HepG2 (cell line): ENCODE results near the gene NUP88. TPM values are rescaled to one million over a fixed set of nuclear protein-coding genes. Genes with fewer than 3 reads are reported as not detected.
A peak's percentile ranks its signal among the peaks of the same experiment; 100 is the strongest.

ENCODE experiments used
- CBFB ChIP-seq: sonication (generic); formaldehyde crosslinking; IDR thresholded peaks from 2 replicates; pipeline ENCODE4 v1.4.0; 2020; ENCODE audit warnings: missing genetic modification reagents
- CHD4 ChIP-seq: fragments of 200-600 bp; sonication (generic); IDR thresholded peaks from 2 replicates; pipeline ENCODE4 v1.7.0; 2017; ENCODE audit warnings: mild to moderate bottlenecking, low read length, borderline replicate concordance
- CREB1 ChIP-seq, 2 experiments: fragments of 450-650 bp in 1 of 2; IDR thresholded peaks; 2 replicates each; pipeline ENCODE4 v1.6.1; 2016 to 2017; ENCODE audit warnings: control low read depth in 1 of 2, mild to moderate bottlenecking in 1 of 2, missing compliant biosample characterization in 1 of 2, missing genetic modification characterization in 1 of 2
- E2F1 ChIP-seq: sonication (generic); formaldehyde crosslinking; IDR thresholded peaks from 2 replicates; pipeline ENCODE4 v1.5.0; 2020; ENCODE audit warnings: missing genetic modification reagents
- ERF ChIP-seq: IDR thresholded peaks from 2 replicates; pipeline ENCODE4 v1.6.1; 2018; ENCODE audit warnings: missing biosample characterization, missing genetic modification reagents
- FLYWCH1 ChIP-seq: sonication (generic); formaldehyde crosslinking; IDR thresholded peaks from 2 replicates; pipeline ENCODE4 v1.8.1; 2023; ENCODE audit warnings: mild to moderate bottlenecking, missing genetic modification reagents
- FOSL1 ChIP-seq: sonication (generic); formaldehyde crosslinking; IDR thresholded peaks from 2 replicates; pipeline ENCODE4 v1.9.0; 2021; ENCODE audit warnings: missing genetic modification reagents, borderline replicate concordance
- GPBP1L1 ChIP-seq: sonication (generic); formaldehyde crosslinking; IDR thresholded peaks from 2 replicates; pipeline ENCODE4 v1.5.0; 2020; ENCODE audit warnings: mild to moderate bottlenecking, missing genetic modification reagents
- HIVEP1 ChIP-seq: sonication (generic); formaldehyde crosslinking; IDR thresholded peaks from 2 replicates; pipeline ENCODE4 v1.4.0; 2020; ENCODE audit warnings: mild to moderate bottlenecking, missing genetic modification reagents
- HNF4A ChIP-seq: sonication (generic); formaldehyde crosslinking; IDR thresholded peaks from 2 replicates; pipeline ENCODE4 v1.4.0; 2020; ENCODE audit warnings: missing genetic modification reagents
- HOXA3 ChIP-seq: sonication (generic); formaldehyde crosslinking; IDR thresholded peaks from 2 replicates; pipeline ENCODE4 v1.5.0; 2020; ENCODE audit warnings: missing genetic modification reagents
- KAT7 ChIP-seq: IDR thresholded peaks from 2 replicates; pipeline ENCODE4 v1.6.1; 2018; ENCODE audit warnings: borderline replicate concordance, missing compliant biosample characterization
- MAZ ChIP-seq, 2 experiments: sonication (generic) in 1 of 2; formaldehyde crosslinking in 1 of 2; IDR thresholded peaks; 2 replicates each; pipeline versions ENCODE4 v1.5.0 to v1.6.1; 2012 to 2020; ENCODE audit warnings: low read depth in 2 of 2, mild to moderate bottlenecking in 2 of 2, borderline replicate concordance in 1 of 2, improper control_type of control experiment in 1 of 2, low read length in 1 of 2, missing genetic modification reagents in 1 of 2, moderate library complexity in 1 of 2
- RXRA ChIP-seq: sonication (generic); formaldehyde crosslinking; IDR thresholded peaks from 2 replicates; pipeline ENCODE4 v1.5.1; 2020; ENCODE audit warnings: missing genetic modification reagents
- TP53 ChIP-seq: sonication (generic); formaldehyde crosslinking; conservative IDR thresholded peaks from 2 replicates; pipeline ENCODE4 v1.4.0; 2020; ENCODE audit warnings: missing genetic modification reagents
- ZBTB20 ChIP-seq: sonication (generic); formaldehyde crosslinking; IDR thresholded peaks from 2 replicates; pipeline ENCODE4 v1.8.1; 2023; ENCODE audit warnings: missing genetic modification reagents, low read depth, mild to moderate bottlenecking, borderline replicate concordance
- ZBTB21 ChIP-seq: sonication (generic); formaldehyde crosslinking; IDR thresholded peaks from 2 replicates; pipeline ENCODE4 v1.4.0; 2020; ENCODE audit warnings: missing genetic modification reagents
- ZBTB34 ChIP-seq: sonication (generic); formaldehyde crosslinking; IDR thresholded peaks from 2 replicates; pipeline ENCODE4 v1.8.0; 2022; ENCODE audit warnings: mild to moderate bottlenecking, missing genetic modification reagents
- ZBTB7A ChIP-seq: sonication (generic); formaldehyde crosslinking; IDR thresholded peaks from 2 replicates; pipeline ENCODE4 v1.8.0; 2022; ENCODE audit warnings: mild to moderate bottlenecking, missing genetic modification reagents
- ZNF264 ChIP-seq: sonication (generic); formaldehyde crosslinking; IDR thresholded peaks from 2 replicates; pipeline ENCODE4 v1.4.0; 2020; ENCODE audit warnings: missing genetic modification reagents
- ZNF503 ChIP-seq: sonication (generic); formaldehyde crosslinking; IDR thresholded peaks from 2 replicates; pipeline ENCODE4 v1.4.0; 2020; ENCODE audit warnings: missing genetic modification reagents
- ZNF605 ChIP-seq: sonication (generic); formaldehyde crosslinking; IDR thresholded peaks from 2 replicates; pipeline ENCODE4 v1.8.0; 2022; ENCODE audit warnings: mild to moderate bottlenecking, missing genetic modification reagents
- ZNF772 ChIP-seq: sonication (generic); formaldehyde crosslinking; IDR thresholded peaks from 2 replicates; pipeline ENCODE4 v1.5.0; 2020; ENCODE audit warnings: mild to moderate bottlenecking, missing genetic modification reagents
- ZSCAN31 ChIP-seq: sonication (generic); formaldehyde crosslinking; IDR thresholded peaks from 2 replicates; pipeline ENCODE4 v1.5.0; 2020; ENCODE audit warnings: low read depth, mild to moderate bottlenecking, missing genetic modification reagents
- polyA plus RNA-seq, 8 experiments: library from polyadenylated mRNA; depleted of rRNA in 3 of 8; stranded (reverse) in 7 of 8; unstranded in 1 of 8; fragments of >200 nt; fragmentation: Illumina TruSeq in 4 of 8; extraction: Trizol in 4 of 8; gene quantifications; 2 replicates each; pipeline versions ENCODE4 v1.2.1 to v1.2.3, GENCODE V29; 2011 to 2016; ENCODE audit warnings: low read depth in 4 of 8, missing spikeins in 1 of 8, mixed read lengths in 1 of 8; ENCODE audit not compliant: insufficient read depth in 1 of 8
- total RNA-seq, 5 experiments: library from RNA; depleted of rRNA; stranded (reverse); fragments of >200 nt; fragmentation: Illumina TruSeq; extraction: Trizol; gene quantifications; 2 replicates each; pipeline ENCODE4 v1.2.3, GENCODE V29; 2016; ENCODE audit warnings: low read depth in 1 of 5

The NUP88 gene
- total and polyA plus RNA-seq, 2 of the 13 experiments (the other 11 are each of a cell fraction or from before 2014, with no cell fraction given), result 48.2 to 130 TPM

GRCh38 chr17:5405400-5405799 is 14.1 kb downstream of the NUP88 start (continued):
- TF ChIP-seq MAZ (IDR thresholded peaks at IDR 0.05; ENCODE audit: borderline replicate concordance, low read depth, low read length), result no peak
- no peak for TF ChIP-seq MAZ (CRISPR knock-in tag; IDR thresholded peaks at IDR 0.05; ENCODE audit: low read depth)
- peak; percentile 91 for TF ChIP-seq HNF4A (CRISPR knock-in tag)
- TF ChIP-seq FLYWCH1, result no peak
- TF ChIP-seq E2F1, result no peak
- TF ChIP-seq ZBTB21 (CRISPR knock-in tag), result no peak
- peak; percentile 77; the same call in 1 of the 2 replicates for TF ChIP-seq ZBTB34
- peak; percentile 40; the same call in 1 of the 2 replicates for TF ChIP-seq HOXA3
- TF ChIP-seq ZNF503, result 0 out of 2 replicates have a peak, but pooled peaks have one; percentile 63
- no peak for TF ChIP-seq KAT7 (CRISPR knock-in tag)
- no peak for TF ChIP-seq ZBTB7A (CRISPR knock-in tag)
- no peak for TF ChIP-seq GPBP1L1 (CRISPR knock-in tag)
- TF ChIP-seq CREB1 (IDR thresholded peaks at IDR 0.05), result no peak
- peak; percentile 21; the same call in 1 of the 2 replicates for TF ChIP-seq CREB1 (CRISPR knock-in tag; IDR thresholded peaks at IDR 0.05)
- TF ChIP-seq FOSL1 (CRISPR knock-in tag), result no peak
- TF ChIP-seq ZBTB20 (CRISPR knock-in tag), result no peak
- TF ChIP-seq ERF, result peak; percentile 49; the same call in 1 of the 2 replicates
- no peak for TF ChIP-seq ZNF605 (CRISPR knock-in tag)
- peak; percentile 69; the same call in 1 of the 2 replicates for TF ChIP-seq RXRA
- no peak for TF ChIP-seq ZSCAN31 (CRISPR knock-in tag)
- no peak for TF ChIP-seq ZNF772
- TF ChIP-seq CBFB (CRISPR knock-in tag), result no peak
- no peak for TF ChIP-seq TP53 (CRISPR knock-in tag)
- no peak for TF ChIP-seq HIVEP1
- peak; percentile 62; the same call in 1 of the 2 replicates for TF ChIP-seq ZNF264
- no peak for TF ChIP-seq CHD4
